Hepatic stellate cell (primary cell): ENCODE results near the gene FARS2.

ENCODE experiments used
- DNase-seq: peaks from one replicate; pipeline ENCODE4 v3.0.0; 2011; ENCODE audit warnings: low spot score

FARS2 gene

DNA sequence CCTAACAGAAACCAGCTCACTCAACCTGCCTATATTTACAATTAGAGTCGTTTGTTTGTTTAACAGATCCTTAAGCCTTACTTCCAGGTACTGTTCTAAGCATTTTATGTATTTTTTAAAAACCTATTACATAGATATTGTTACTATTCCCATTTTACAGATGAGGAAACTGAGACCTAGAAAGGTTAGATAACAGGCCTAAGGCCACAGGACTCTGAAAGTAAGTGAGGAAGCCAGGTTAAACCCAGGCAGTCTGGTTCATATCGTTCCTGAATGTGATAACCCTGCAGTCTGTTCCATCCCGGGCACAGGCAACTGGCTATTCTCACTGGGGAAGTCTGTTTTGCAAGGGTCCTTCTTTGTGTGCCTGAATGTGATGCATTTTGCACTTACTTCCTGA lies 322.2 kb downstream of the FARS2 start:
- DNase-seq, result no peak

DNA sequence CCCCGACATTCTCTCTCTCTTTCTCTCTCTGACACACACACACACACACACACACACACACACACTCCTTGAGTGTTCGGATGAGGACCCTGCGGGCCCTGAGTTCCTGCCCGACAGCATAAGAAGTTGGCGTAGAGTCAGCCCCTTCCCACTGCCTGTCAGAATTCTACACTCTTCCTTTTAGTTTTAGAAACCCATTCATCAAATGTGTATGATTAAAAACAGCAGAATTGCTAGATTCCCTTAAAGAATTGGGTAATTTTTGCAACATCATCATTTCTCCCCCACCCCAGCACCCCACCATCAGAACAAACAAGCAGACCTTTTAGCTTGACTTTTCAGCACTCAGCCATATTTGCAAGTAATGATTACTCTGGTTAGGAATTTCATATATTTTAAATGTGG lies 322.8 kb downstream of the FARS2 start:
- peak; percentile 14 for DNase-seq

DNA sequence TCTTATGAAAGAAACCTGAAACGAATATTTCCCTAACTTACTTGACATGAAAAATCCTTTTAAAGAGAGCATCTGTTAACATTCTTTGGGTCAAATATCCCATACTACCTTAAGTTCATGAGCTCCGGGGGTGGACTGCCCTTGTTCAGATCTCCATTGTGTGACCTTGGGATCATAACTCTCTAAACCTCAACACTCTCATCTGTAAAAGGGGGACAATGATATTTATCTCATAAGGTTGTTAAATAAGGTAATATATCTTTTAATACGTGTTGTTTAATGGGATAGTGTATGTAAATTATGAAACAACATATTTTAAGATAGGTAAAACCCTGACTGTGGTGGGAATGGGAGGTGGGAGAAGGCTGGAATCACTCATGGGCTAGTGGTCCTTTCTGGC lies 326.3 kb downstream of the FARS2 start:
- no peak for DNase-seq

DNA sequence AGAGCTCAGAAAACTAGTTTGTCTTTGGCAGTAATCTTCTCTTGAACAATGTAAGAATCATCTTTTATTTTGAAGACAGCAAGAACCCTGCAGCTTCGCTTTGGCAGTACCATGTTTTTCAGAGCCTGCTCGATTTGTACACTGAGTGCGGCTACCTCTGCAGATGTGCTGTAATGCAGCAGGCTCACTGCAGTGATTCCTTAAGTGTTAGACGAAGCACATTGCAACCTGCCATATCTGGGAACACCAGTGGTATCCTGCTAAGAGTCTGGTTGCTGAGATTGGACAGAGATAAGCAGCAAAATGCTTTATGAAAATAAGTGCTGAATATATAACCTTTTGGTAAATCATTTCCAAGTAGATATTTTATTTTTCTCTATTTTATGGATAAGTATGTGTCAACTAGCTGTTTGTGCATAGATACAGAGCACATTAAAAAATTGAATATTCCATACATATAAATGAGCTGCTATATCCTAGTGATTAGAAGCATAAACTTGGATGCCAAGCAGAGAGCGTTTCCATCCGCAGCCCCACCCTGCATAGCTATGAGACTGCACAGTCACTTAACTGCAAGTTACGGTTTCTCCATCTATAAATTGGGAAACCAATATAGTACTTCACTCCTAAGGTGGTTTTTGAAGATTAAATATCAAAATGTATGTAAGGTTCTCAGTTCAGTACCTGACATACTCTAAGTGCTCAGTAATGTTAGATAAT lies 328.3 kb downstream of the FARS2 start:
- no peak for DNase-seq

DNA sequence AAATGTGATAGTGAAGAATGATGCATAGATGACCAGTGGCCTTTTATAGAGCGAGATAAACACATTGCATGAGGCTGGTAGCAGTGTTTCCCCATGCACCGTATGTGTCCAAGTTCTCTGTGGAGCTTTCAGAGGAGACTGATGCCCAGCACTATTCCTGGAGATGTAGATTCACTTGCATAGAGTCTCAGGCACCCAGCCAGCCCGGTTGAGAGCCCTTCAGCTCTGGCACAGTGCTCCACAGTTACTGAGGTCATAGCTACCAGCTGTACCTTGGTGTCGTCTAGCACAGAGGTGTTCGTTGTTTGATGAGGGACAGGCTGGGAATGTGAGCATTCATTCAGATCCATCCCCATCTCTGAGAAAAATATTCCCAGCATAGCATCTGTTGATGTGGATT lies 328.9 kb downstream of the FARS2 start:
- no peak for DNase-seq

DNA sequence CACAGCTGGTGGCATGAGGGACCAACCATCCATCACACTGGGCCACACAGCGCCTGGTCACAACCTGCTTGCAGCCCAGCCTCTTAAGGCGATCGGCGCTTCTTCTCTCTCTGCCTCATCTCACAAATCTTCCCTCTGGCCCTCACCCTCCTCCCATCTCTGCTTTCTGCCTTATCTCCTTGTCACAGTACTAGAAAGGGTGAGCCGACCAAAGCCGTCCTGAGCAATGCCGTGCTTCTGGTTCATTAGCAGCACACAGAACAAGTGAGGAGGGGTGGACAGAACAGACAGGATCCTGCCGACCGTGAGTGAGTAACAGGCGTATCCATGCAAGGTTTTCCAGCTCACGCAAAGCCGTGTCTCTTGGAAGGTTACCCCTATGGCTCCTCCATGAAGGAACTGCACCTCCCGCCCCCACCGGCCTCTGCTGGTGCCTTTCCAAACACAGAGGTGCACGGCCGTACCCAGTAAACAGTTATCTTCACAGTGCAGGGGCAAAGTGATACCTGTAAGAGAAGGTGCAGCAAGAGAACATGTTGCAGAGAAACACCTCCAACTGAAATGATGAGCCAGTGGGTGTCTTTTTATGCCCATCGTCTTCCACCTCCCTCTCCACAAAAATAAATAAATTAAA lies 331.7 kb downstream of the FARS2 start:
- DNase-seq, result no peak

DNA sequence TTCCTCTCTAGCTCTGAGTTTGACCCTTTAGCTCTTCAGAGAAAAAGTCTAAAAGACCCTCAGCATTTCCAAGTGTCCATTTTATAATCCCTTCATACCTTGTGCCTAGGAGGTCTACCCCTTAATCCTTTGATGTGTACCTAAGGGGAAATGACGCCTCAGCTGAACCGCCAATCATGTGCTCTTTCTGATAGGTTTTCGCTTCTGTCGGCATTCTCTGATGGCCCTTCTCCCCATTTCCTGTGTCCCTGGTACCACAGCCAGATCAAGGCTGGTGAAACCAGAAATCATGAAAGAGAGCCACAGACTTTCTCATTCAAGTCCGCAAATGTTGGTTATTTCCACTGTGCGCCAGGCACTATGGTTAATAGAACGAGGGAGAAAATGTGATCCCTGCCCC lies 333.9 kb downstream of the FARS2 start:
- no peak for DNase-seq

DNA sequence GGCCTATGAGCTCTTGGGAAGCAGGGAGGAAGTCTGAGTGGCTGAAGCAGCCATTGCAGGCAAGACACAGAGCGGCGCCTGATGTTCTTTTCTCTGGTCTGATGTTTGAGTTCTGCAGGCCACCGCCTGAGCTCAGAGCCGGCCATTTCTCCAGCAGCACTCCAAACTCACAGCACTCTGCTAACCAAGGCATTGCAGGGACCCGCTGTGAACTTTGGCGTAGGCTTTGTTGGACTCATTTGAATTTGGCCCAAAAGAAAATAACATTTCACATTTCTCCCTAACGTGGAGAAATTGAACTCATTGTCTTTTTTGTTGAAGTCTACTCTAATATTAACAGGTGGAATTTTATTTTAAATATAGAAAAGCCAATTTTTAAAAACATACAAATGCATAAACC lies 336.1 kb downstream of the FARS2 start:
- no peak for DNase-seq

DNA sequence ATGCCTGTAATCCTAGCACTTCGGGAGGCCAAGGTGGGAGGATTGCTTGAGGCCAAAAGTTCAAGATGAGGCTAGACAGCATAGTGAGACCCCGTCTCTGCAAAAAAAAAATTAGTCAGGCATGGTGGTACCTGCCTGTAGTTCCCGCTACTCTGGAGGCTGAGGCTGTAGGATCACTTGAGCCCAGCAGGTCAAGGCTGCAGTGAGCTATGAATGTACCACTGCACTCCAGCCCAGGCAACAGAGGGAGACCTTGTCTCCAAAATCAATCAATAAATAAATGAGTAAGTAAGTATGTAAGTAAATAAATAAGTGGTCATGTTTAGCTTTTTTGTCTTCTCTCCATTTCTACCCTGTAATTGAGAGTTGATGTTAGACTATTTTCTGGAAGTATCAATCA lies 336.8 kb downstream of the FARS2 start:
- no peak for DNase-seq

DNA sequence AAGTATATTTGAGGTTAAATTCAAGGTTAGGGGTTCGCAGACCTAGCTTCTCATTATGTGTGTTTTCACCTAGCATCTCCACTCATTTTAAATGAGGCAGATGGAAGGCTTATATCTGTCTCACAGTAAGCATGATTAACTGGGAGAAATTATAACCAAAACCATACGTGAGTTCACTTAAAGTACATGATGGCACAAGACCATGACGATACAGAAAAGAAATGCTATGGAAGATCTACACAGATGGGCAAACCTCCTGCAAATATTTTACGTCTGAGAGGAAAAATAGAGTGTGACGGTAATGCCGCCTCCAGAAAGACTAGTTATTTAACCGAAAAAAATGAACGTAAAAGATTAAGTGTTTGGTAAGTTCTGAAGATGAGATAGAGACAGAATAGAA lies 337.8 kb downstream of the FARS2 start:
- DNase-seq, result no peak

DNA sequence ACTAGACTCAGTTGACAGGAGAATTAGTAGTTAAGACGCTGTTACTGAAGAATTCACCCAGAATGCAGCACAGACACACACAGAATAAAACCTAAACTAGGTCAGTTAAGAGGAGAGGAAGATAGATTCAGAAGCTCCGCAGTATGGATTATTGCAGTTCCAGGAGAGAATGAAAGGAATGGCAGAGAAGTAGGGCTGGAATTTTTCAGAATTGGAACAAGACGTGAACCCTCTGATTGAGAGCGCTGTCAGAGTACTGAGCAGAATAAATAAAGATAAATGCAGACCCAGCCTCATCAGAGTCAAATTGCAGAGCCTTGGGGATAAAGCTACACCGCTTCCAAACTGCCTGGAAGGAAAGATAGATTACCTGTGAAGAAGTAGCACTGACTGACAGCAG lies 344.6 kb downstream of the FARS2 start:
- no peak for DNase-seq

DNA sequence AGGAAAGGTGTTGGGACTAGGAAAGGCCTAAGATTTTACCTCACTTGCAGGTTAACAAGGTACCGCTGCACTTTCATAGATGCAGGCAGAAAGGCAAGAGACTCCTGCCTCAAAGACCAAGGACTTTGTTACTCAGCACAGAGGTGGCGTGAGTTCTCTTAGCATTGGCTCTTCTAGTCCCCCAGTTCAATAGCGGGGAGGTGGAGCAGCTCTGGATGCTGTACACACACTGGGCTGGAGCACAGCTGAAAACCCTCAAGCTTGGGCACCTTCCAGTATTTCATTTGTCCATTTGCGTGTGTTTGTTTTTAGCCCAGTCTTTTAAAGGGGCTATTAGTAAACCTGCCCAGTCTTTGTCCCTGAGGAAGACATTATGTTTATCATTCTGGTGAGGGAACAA lies 345.2 kb downstream of the FARS2 start:
- no peak for DNase-seq

DNA sequence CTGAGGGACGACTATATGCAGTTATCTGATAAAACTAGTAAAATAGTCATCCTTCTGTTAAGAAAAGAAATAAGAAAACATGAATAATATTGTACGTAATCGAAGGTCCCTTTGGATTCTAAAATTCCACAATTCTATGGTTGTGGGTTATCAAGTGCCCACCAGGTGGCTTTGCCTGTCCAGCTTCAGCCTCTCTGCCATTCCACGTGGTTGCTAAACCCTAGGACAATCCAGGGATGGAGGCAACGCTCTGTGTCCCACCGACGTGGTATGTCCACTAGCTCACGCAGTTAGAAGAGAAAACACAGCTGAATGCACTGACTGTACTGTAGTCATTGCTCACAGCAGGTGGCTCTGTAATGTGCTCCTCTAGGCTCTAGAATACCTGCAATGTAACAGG lies 349.3 kb downstream of the FARS2 start:
- DNase-seq, result no peak

DNA sequence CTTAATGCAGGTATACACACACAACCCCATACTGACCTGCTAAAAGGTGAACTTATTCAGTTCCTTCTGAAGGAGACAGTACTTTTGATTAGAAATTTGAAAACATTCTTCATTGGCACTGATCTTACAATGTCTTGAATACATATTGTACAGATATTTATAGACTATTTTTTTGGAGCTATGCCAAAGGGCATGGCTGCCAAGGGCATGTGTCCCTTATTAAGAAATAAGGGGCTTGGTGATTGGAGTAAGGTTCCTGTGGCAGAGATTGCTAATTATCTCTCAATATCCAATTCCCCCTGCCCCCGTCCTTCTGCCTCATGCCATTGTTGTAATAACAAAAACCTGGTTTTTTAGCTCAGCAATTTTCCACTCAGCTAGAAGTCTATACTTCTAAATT lies 355.9 kb downstream of the FARS2 start:
- DNase-seq, result no peak

DNA sequence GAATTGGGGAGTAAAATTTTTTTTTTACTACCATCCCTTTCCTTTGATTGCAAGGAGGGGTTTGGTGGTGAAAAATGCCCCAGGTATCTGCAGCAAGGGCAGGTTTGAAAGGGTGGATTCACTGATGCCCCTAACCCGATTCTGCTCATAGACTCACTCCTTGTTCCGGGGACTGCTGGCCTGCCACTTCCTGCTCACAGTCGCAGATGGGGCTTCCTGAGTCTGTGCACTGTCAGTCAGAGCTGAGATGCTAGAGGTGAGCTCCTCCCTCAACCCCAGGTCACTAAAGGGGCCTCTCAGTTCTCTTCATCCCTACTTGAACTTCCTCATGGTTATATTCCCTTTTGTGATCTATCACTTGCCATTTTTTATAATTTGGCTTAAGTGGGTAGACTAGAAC lies 357.9 kb downstream of the FARS2 start:
- no peak for DNase-seq

DNA sequence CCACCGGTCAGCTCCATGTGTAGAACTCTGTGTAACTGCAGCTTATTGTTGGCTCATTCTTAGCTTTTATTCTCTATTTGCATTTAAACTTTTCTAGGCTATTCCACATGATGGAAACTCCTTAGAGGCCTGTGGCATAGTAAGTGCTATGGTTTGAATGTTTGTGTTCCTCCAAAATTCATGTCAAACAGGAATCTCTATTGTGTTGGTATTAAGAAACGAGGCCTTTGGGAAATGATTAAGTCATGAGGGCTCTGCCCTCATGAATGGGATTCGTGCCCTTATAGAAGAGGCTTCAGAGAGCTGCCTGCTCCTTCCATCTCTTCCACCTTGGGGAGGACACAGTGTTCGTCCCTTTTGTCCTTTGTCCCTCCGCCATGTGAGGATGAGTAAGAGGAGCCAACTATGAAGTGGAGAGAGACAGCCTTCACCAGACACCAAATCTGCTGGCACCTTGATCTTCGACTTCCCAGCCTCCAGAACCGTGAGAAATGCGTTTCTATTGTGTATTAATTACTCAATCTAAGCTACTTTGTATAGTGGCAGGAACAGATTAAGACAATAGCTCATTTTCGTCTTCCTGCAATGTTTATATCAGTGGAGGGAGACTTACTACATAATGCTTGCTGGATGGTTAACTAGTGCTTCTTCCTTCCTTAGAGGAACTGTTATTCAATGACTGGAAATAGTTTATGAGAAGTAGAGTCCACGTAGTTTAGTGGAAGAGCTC lies 361.1 kb downstream of the FARS2 start:
- no peak for DNase-seq

DNA sequence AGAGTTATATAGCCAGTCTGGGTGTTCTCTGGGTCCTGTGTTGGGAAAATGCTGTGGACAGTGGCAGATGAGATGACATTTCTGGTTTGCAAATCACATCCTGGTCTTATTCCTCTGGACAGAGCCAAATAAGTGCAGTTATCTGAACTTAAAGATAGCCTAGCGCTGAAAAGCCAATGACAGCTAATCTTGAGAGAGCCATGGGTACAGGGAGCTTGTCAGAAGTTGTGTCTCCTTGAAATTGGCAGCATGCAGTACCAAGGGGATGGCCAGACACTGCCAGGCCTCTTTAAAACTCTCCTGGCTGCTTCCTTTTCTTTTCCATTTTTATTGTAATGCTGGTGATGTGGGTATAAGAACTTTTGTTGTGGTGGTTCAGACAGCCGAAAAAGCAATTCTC lies 362.5 kb downstream of the FARS2 start:
- no peak for DNase-seq

DNA sequence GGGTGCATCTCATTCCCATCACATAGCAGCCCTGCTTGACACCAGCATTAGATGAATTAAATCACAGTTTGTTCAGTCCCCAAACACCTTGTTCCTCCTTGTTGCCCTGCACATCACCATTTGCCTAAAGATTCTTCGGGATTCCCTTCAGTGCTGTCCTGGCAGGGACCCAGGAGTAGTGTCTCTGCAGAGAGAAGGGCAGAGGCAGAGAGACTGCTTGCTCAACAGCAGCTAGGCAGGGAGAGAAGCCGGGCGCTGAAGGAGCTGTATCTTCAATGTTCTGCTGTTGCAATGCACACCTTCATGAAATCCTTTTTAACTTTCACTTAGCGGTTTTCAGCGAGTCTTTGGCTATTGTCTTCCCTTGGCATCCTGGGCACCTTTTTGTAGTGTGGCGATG lies 362.9 kb downstream of the FARS2 start:
- DNase-seq, result no peak

DNA sequence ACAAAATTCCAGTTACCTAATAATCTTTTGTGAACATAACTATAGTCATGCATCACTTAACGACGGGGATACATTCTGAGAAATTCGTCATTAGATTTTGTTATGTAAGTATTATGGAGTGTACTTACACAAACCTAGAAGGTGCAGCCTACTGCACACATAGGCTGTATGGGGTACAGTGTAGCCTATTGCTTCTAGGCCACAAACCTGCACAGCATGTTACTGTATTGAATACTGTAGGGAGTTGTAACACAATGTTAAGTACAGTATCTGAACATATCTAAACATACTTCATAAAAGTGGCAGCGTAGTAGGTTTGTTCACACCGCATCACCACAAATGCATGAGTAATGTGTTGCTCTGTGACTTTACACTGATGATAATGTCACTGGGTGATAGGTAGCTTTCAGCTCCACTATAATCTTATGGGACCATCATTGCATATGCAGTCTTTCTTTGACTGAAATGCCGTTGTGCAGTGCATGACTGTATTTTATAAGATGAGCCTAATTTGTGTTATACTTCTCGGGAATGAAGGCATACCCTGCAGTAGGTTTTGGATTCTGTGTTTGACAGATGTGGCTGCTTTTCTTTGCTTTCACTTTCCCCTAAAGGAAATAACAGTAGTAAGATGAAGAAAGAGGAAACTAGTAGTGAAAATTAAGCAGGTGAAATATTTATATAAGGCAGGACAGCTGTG lies 365.6 kb downstream of the FARS2 start:
- no peak for DNase-seq

DNA sequence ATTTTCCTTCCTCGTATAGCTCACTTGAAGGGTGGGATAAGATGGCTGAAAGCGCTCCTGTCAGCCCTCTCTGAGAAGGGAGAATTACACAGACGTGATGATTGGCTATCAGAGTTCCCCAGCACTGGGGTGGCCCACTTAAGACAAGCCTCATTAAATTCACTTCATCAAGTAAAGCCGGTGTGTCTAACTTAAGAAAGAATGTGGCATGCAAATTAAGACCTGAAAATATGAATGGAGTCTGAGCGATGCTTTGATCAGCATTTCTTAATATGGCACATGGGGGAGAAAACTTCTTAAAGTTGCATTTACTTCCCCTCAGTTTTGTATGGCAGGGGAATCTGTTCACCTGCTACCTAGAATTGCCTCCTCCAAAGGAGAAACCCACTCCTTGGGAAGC lies 369.3 kb downstream of the FARS2 start:
- no peak for DNase-seq

DNA sequence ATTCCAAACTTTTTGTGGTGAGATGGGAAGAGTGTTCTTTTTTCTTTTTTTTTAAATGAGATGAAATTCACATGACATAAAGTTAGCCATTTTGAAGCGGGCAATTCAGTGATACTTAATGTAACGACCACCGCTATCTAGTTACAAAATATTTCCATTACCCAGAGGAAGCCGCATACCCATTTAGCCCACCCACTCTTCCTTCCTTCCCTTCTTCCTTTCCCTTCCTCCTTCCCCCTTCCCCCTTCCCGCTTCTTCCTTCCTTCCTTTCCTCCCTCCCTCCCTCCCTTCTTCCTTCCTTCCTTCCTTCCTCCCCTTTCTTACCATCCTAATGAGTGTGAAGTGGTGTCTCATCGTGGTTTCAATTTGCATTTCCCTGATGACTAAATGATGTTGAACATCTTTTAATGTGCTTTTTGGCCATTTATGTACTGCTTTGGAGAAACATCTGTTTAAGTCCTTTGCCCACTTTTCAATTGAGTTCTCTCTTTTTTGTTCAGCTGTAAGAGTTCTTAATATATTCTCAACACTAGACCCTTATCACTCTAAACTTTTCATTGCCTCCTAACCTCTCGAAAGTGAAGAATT lies 371.1 kb downstream of the FARS2 start:
- no peak for DNase-seq

DNA sequence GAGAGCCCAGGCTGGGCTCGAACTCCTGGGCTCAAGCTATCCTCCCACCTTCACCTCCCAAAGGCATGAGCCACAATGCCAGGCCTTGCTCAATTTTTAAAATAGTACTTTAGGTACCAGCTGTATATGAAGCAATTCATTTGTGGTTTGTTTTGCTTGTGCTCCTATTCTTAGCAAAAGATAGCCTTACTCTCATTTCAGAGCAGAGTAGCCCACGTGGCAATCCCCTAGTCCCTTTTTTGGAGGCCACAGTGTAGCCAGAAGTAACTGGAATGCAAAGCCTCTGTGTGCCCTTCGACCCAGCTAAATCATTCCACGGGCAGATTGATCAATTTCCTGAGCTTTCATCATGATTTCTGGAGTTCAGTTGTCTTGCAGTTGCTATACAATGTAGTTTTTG lies 373.2 kb downstream of the FARS2 start:
- DNase-seq, result no peak
